ENCODE measurements around the gene SPATA1. TPM values are rescaled to one million over a fixed set of nuclear protein-coding genes. Genes with fewer than 3 reads are reported as not detected.

The SPATA1 gene
- total and polyA plus RNA-seq, 2 of the 13 experiments (the other 11 are each of a cell fraction or from before 2014, with no cell fraction given): 0.70 to 1.4 TPM

DNA sequence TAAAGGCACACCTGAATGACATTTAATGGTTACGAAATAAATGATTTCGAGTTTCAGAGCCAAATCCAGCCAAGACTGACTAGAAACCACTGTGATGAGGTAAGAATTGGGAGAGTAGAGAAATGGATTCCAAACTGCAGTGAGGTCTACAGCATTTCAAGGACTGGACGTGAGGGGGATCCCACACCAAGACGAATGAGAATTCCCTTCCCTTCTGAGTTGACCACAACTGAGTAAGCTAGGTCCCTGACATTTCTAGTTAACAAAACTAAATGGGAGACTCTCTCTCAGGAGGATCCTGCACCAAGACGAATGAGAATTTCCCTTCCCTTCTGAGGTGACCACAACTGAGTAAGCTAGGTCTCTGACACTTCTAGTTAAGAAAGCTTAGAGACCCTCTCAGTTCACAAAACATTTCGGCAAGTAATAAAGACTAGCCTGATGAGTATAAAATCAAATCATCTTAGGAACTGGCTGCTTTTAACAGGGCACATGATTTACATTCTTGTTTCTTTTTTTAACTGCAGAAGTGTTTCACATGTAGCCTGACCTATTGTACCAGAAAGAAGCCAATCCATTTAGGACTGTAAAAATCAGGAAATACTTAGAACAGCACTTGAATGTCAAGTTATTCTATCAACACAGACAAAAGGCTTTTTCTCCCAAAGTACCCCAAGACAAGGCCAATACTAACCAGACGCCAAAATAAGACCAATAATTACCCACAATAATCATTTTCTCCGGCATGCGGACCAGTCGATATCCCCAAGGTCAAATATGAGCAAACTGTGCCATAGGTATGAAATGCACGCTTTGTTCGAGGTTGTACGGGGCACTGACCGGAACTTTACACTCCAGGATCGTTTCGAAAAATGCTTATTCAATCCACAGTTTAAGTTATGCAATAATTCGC lies 1.4 kb upstream of the SPATA1 start (continued):
- TF ChIP-seq IKZF4 (CRISPR knock-in tag; IDR thresholded peaks at IDR 0.05; ENCODE audit: borderline replicate concordance, low read depth, not compliant biosample characterization) (no peak), ZNF737 (CRISPR knock-in tag; IDR thresholded peaks at IDR 0.05; ENCODE audit: borderline replicate concordance) (no peak), TOE1 (CRISPR knock-in tag; IDR thresholded peaks at IDR 0.05) (no peak), ZNF543 (CRISPR knock-in tag; IDR thresholded peaks at IDR 0.05) (0 out of 2 replicates have a peak, but pooled peaks have one; percentile 10), HCFC1 (IDR thresholded peaks at IDR 0.05; ENCODE audit: low read depth, low read length) (no peak), HDAC1 (CRISPR knock-in tag; IDR thresholded peaks at IDR 0.05) (peak; percentile 47), SP4 (CRISPR knock-in tag; IDR thresholded peaks at IDR 0.05) (no peak), KMT2A (CRISPR knock-in tag; IDR thresholded peaks at IDR 0.05) (peak; percentile 32; the same call in 1 of the 2 replicates), SALL2 (CRISPR knock-in tag; IDR thresholded peaks at IDR 0.05) (no peak), ZNF549 (CRISPR knock-in tag; IDR thresholded peaks at IDR 0.05) (no peak), TEAD2 (CRISPR knock-in tag; IDR thresholded peaks at IDR 0.05) (no peak), GATA4 (IDR thresholded peaks at IDR 0.05; ENCODE audit: borderline replicate concordance, low read depth) (no peak), GABPB1 (CRISPR knock-in tag; IDR thresholded peaks at IDR 0.05) (no peak; the same call in 1 of the 2 replicates), ZNF460 (CRISPR knock-in tag; IDR thresholded peaks at IDR 0.05; ENCODE audit: borderline replicate concordance) (no peak), HOXA5 (CRISPR knock-in tag; IDR thresholded peaks at IDR 0.05) (peak; percentile 17; the same call in 1 of the 2 replicates), ZNF34 (CRISPR knock-in tag; IDR thresholded peaks at IDR 0.05; ENCODE audit: borderline replicate concordance) (no peak), ZKSCAN1 (IDR thresholded peaks at IDR 0.05; ENCODE audit: low read length) (no peak), GTF3A (CRISPR knock-in tag; conservative IDR thresholded peaks at IDR 0.05) (no peak), CREM (IDR thresholded peaks at IDR 0.05) (peak; percentile 46; the same call in 1 of the 2 replicates), CREM (CRISPR knock-in tag; IDR thresholded peaks at IDR 0.05) (no peak), HNRNPH1 (optimal IDR thresholded peaks at IDR 0.05; ENCODE audit: low read depth, low read length) (no peak)
- TF ChIP-seq, protein P1, sequence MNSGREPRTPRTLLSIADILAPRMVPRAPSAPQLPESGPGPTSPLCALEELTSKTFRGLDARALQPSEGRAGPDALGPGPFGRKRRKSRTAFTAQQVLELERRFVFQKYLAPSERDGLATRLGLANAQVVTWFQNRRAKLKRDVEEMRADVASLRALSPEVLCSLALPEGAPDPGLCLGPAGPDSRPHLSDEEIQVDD (CRISPR knock-in tag; IDR thresholded peaks at IDR 0.05; ENCODE audit: borderline replicate concordance): no peak
- TF ChIP-seq, protein P2, sequence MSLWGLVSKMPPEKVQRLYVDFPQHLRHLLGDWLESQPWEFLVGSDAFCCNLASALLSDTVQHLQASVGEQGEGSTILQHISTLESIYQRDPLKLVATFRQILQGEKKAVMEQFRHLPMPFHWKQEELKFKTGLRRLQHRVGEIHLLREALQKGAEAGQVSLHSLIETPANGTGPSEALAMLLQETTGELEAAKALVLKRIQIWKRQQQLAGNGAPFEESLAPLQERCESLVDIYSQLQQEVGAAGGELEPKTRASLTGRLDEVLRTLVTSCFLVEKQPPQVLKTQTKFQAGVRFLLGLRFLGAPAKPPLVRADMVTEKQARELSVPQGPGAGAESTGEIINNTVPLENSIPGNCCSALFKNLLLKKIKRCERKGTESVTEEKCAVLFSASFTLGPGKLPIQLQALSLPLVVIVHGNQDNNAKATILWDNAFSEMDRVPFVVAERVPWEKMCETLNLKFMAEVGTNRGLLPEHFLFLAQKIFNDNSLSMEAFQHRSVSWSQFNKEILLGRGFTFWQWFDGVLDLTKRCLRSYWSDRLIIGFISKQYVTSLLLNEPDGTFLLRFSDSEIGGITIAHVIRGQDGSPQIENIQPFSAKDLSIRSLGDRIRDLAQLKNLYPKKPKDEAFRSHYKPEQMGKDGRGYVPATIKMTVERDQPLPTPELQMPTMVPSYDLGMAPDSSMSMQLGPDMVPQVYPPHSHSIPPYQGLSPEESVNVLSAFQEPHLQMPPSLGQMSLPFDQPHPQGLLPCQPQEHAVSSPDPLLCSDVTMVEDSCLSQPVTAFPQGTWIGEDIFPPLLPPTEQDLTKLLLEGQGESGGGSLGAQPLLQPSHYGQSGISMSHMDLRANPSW (CRISPR knock-in tag; IDR thresholded peaks at IDR 0.05; ENCODE audit: borderline replicate concordance): no peak
- TF ChIP-seq, protein P3, sequence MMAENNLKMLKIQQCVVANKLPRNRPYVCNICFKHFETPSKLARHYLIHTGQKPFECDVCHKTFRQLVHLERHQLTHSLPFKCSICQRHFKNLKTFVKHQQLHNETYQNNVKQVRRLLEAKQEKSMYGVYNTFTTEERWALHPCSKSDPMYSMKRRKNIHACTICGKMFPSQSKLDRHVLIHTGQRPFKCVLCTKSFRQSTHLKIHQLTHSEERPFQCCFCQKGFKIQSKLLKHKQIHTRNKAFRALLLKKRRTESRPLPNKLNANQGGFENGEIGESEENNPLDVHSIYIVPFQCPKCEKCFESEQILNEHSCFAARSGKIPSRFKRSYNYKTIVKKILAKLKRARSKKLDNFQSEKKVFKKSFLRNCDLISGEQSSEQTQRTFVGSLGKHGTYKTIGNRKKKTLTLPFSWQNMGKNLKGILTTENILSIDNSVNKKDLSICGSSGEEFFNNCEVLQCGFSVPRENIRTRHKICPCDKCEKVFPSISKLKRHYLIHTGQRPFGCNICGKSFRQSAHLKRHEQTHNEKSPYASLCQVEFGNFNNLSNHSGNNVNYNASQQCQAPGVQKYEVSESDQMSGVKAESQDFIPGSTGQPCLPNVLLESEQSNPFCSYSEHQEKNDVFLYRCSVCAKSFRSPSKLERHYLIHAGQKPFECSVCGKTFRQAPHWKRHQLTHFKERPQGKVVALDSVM (CRISPR knock-in tag; IDR thresholded peaks at IDR 0.05): no peak
